ENCODE data around the gene SUV39H1.

- TF ChIP-seq EZH2 (IDR thresholded peaks at IDR 0.05; ENCODE audit: insufficient read depth, poor library complexity, severe bottlenecking) (no peak), EZH2phosphoT487 (IDR thresholded peaks at IDR 0.05; ENCODE audit: insufficient read depth, low read depth) (no peak)
Observed at GRCh38 chrX:48702716-48703115, 6.2 kb downstream of the SUV39H1 start.
